HG03575 (cell line): Measurements from ENCODE around the gene GPR146.

Source experiments
- ATAC-seq: cut with Tn5 transposase; IDR thresholded peaks from one replicate; pipeline ENCODE4 v1.9.1; 2021; ENCODE audit not compliant: unreplicated experiment, insufficient number of reproducible peaks, low FRiP score; ENCODE audit errors: extremely low read depth

The GPR146 gene

GRCh38 chr7:1085910-1086421 lies 41.6 kb downstream of the GPR146 start:
- ATAC-seq = no peak

GRCh38 chr7:1086588-1087464 lies 42.5 kb downstream of the GPR146 start:
- ATAC-seq = no peak

- no peak for ATAC-seq
These were observed 43.1 kb downstream of the GPR146 start for GRCh38 chr7:1087465-1087814.

- ATAC-seq = no peak
These were observed 43.9 kb downstream of the GPR146 start, which contains the start of gene GPER1 for GRCh38 chr7:1087952-1088920. Gene GPER1, plus strand, starts transcription at chr7:1088113. Its CDS starts 3,616 bp downstream, at chr7:1091729.

GRCh38 chr7:1090236-1090635 lies 45.9 kb downstream of the GPR146 start:
- ATAC-seq = no peak

GRCh38 chr7:1090686-1091643 lies 46.6 kb downstream of the GPR146 start:
- ATAC-seq = no peak

GRCh38 chr7:1091644-1092027 lies 47.3 kb downstream of the GPR146 start:
- no peak for ATAC-seq

GRCh38 chr7:1092161-1092632 lies 47.9 kb downstream of the GPR146 start:
- no peak for ATAC-seq

GRCh38 chr7:1092806-1093501 lies 48.6 kb downstream of the GPR146 start:
- ATAC-seq = no peak

- ATAC-seq = no peak
These were observed 49.1 kb downstream of the GPR146 start for GRCh38 chr7:1093502-1093843.

- no peak for ATAC-seq
These were observed 49.7 kb downstream of the GPR146 start for GRCh38 chr7:1093916-1094508.

GRCh38 chr7:1094870-1095269 lies 50.5 kb downstream of the GPR146 start:
- no peak for ATAC-seq

- no peak for ATAC-seq
These were observed 51.3 kb downstream of the GPR146 start for GRCh38 chr7:1095621-1096155.

GRCh38 chr7:1096156-1097119 lies 52.1 kb downstream of the GPR146 start:
- ATAC-seq = no peak

GRCh38 chr7:1097120-1097504 lies 52.8 kb downstream of the GPR146 start:
- no peak for ATAC-seq
